ENCODE results near the gene IGF1. TPM values are rescaled to one million over a fixed set of nuclear protein-coding genes. Genes with fewer than 3 reads are reported as not detected.
A peak's percentile ranks its signal among the peaks of the same experiment; 100 is the strongest.

Gene IGF1
- total RNA-seq, 1 donor from 2014 or later = 0.79 TPM

DNA sequence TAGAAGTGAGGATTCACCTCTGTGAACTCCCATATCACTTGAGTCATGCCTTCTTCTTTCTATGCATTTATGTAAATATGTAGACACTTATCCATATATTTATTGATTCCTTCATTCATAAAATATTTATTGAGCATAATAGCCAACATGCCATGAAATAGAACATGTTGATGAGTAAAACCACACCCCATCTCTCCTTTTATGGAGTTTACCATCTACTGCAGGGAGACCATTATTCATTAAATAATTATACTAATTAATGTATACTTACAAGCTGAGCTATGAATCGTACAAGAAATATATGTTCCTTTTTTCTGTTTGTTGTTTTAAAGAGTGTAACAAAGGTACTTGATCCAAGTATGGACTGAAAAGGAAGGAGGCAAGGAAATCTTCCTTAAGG lies 17.4 kb upstream of the IGF1 start:
- DNase-seq (ENCODE audit: low read depth in 2 of 2) = no peak

DNA sequence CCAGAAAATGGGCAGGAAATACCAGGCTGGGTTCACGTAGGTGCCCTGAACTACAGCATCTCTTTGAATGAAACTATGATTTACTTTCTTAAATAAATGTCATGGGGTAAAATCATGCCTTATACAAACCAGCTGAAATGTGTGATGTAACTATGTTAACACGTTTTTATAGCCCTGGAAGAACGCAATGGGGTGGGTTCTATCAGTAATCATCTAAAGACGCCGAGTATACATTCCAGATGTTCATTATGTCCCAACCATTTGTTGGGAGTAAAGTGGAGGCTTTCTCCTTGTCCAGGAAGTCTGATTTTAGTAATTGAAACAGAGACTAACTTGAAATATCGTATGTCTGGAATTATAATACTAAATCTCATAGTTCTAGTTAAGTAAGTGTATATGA lies 16.2 kb upstream of the IGF1 start:
- DNase-seq (ENCODE audit: low read depth in 2 of 2) = no peak

DNA sequence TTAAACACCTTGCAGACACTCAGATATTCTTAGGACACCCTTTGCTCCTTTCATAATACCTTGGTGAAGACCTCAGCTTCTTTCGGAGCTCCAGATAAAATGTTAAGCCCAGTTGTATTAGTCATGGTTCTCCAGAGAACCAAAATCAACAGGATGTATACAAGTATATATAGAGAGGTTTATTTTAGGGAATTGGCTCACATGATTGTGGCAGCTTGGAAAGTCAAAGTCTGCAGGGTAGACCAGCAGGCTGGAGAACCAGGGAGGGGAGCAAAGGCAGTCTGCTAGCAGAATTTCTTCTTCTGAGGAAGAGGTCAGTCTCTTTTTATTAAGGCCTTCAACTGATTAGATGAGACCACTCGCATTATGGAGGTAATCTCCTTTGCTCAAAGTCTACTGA lies 6.9 kb upstream of the IGF1 start:
- DNase-seq (ENCODE audit: low read depth in 2 of 2) = no peak

DNA sequence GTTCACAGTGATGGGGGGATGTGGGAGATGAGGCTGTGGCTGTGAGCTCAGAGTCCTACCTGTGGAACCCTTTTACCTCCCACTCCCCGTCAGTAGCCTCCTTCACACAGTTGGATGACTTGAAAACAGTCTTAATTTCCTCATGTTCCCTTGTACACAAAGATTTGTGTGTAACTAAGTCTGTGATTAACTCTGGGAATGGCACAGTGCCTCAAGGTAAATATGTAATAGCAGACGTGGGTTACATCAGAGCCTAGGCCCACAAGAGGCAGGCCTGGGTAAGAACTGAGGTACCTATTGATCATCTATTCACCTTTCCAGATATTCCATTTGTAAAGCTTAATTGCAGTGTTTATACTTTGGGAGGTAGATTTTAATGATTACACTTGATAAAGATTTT lies 5.8 kb upstream of the IGF1 start:
- DNase-seq (ENCODE audit: low read depth in 2 of 2) = no peak

DNA sequence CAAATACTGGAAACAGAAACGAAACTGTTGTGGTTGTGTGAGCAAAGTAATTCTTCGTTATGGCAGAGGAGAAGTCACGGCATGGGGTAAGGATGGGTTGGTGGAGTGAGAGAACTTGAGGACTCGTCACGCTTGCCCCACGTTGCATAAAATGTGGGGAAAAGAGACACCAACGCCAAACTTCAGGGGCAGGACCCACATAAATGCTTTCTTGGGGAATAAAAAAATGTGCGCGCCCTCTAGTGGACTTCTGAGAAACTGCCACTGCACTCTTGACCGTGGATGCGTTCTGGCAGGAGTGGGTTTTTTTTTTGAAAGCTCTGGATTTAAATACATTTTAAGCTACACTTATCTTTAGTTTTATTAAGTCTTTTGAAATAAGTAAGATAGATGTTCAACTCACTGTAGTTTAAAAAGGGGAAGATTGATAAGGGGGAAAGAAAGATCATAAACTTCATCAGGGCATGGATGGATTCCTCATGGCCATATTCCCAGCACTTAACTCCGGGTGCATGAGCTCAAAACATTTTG lies 4.1 kb upstream of the IGF1 start:
- peak; percentile 62 to 68 for DNase-seq (ENCODE audit: low read depth in 2 of 2)

DNA sequence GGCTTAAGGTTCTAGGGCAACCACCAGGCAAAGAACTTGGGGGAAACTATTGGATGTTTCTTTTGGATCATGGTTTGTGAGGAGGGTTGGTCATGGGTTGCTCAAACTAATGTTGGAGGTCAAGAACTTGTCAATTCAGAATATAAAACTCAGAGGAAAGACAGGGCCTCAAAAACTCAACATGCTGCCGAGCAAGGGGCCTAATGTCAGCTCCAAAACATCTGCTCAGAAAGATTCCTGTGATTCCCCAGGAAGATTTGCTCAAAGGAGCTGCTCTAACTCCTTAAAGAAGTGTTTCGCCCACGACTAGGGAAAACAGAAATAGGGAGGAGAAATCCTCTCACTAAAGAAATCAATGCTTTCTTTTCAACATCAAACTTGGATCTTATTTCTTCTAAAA lies 3.7 kb upstream of the IGF1 start:
- DNase-seq (ENCODE audit: low read depth in 2 of 2) = no peak

DNA sequence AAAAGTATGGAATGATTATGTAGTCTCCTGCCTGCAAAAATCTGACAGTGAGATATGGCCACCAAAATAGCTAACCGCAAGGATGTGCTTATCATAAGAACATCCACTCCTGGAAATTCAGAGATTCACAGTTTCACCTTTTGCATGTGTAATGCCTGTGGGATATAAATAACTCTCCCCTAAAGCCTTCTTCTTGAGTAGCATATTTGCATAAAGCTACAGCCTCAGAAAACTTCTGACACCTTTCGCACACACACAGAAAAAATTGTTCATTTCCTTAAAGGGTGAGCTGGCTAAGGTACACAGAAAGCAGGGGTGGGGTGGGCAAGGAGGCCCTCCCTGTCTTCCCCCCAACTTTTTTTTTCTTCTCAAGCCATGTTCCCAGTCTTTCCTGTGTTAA lies 3.1 kb upstream of the IGF1 start:
- no peak for DNase-seq (ENCODE audit: low read depth in 2 of 2)

DNA sequence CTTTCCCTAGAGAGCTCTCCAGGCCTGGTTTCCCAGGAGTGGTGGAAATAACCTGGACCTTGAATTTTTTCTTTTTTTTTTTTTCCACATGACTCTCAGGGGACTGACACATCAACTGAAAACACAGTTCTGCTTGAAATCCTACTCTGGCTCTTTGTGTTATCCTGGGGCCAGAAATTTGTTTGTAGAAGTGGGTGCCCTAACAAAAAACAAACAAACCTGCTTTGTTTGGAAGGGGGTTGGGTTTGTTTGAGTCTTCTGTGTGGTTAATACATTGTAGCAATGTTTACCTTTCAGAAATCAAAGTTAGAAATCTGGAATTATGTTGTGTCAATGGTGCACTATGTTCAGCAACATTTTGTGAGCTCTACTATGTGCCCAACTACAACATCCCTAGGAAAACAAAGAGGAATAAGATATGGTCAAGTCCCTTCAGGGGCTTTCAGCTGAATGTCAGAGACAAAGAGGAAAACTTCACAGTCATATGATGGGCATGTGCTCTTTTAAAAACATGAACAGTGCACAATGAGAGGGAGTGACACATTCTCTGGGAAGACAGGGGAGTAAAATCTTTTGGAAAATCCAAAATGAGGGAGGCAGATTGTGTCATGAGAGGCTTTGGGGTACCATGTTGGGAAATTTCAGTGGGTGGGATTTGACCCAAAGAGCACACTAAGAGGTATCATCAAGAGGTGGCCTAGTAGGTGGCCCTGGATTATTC lies 1.5 kb upstream of the IGF1 start:
- DNase-seq (ENCODE audit: low read depth in 2 of 2) = peak in 1 of 2 donors; percentile 11

DNA sequence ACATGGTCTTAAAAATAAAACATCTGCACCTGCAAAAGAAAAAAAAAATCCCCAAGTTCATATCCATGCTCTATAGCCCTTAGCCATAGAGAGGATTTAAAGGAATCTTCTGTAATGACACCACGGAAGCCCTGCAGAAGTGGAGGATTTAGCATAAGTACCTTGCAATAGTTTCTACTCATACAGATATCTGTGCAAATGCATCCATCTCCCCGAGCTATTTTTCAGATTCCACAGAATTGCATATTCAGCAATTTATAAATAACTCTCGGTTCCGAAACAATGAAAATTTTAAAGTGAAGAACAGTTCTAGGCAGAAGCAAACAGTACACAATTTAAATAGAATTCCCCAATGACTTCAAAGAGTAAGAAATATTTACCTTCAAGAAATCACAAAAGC lies 424 bp downstream of the IGF1 start:
- peak in 1 of 2 donors; percentile 11 for DNase-seq (ENCODE audit: low read depth in 2 of 2)

DNA sequence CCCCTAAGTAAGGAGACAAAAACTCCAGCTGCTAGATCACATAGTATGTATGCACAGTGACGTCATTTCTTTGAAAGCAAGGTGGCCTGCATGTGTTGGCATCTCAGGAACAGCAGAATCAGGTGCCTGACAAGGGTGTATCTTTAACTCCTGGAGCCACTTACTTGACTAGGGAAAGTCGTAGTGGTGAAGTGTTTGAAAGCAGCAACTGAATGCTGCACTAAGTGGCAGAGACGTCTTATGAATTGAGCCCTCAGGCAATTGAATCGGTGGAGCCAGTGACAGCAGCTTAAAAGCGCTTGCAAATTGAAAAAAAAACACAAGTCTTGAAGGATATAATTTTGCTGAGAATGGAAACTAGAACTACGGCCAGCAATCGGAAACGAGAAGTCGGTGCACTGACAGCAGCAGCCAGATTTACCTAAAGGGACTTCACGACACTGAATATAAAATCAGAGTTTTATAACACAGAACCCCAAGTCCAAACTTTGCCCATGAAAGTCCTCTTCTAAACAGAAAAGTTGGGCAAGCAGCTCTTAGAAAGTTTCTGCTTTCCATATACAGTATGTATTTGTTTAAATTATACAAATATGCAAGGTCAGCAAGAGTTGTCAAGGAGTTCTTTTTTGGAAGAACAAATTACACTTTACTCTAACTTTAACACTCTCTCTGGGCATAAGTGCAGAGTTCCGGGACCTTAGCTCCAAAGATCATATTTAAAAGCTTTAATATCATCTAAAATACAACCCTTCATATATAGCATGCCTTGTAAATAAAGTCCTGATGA lies 1.1 kb downstream of the IGF1 start:
- DNase-seq (ENCODE audit: low read depth in 2 of 2) = peak in 1 of 2 donors; percentile 5

DNA sequence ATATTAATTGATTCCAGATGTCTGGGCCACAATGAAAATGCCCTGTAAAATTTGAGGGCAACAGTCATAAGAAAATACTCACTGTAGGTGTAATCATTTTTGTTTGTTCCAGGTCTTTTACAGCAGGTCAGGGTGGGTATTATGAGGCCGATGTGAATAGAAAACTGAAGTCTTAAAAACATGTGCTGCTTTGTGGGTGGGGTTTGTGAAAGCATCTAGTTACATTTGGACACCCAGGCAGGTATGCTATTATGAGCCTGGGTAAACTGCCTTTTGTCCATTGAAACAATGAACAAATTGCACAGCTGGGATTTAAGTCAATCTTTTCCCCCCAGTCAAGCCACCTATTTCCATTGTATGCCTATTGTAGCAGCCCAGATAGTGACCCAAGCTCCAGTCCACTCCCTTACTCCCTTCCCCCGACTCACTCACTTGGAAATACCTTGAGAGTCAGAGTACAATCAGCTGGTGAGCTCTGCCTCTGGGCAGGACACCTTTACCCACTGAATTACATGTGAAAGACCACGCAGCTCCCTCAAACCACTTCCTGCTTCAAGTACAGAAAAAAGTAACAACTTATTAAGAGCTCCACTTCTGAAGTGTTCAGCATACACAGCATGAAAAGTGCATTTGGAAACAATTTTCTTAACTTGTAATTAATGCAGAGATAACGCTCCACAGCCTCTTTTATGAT lies 1.8 kb downstream of the IGF1 start:
- peak in 1 of 2 donors; percentile 4 for DNase-seq (ENCODE audit: low read depth in 2 of 2)

DNA sequence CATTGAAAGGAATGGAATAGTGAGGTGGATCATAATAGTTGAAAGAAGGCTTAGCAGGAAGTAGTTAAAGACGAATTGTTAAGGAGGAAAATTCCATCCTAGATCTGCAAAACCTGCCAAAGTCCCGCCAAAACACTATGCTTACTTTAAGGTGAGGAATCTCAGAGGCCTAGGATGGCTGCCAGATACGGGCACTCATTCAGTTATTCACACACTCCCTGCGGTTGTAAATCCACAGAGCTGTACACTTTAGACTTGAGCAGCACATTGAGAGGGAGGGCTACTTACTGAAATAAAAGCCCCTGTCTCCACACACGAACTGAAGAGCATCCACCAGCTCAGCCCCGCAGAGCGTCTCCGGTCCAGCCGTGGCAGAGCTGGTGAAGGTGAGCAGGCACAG lies 5.0 kb downstream of the IGF1 start:
- DNase-seq (ENCODE audit: low read depth in 2 of 2) = no peak

DNA sequence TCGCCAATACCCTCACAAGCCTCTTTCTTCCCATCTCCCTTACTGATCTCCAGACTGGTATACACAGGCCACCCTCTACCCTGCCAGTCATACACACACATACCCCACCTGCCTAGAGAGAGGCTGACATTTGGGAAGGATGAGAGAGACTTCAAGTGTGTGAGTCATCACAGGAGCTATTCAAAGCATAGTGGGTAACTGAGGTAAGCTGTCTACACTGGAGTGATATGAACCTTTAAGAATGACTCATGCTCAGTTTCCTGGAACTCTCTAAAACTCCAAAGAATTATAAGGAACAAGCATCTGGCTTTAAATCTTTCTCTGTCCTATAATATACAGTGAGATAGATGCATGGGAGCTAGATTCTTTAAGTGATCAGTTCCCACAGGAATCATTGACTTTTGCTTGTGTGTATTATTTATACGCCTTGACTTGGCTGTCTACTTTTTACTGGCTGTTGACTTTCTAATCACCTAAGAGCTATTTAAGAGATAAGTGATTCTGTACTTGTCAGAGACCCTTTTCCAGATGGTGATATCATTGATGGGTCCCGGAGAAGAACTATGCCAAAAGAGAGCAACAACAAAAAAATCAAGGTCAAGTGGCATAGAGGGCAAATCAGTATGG lies 5.8 kb downstream of the IGF1 start:
- DNase-seq (ENCODE audit: low read depth in 2 of 2) = peak in 1 of 2 donors; percentile 19

DNA sequence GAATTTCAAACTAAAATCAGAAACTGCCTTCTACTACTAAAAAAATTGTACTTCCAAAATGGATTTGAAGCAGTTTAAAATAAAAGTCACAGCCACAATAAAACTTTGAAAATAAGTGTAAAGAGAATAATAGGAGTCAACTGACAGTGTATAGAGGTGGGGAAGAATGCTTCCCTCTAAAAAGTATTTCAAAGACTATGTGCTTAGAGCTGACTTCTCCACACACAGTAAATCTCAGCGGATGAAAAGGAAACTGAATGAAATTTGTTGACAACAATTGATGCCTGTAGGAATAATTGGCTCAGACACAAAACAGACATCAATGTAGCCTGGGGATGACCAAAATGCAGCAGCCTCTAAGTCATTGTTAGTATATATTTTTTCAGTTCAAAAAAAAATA lies 7.9 kb downstream of the IGF1 start:
- no peak for DNase-seq (ENCODE audit: low read depth in 2 of 2)

DNA sequence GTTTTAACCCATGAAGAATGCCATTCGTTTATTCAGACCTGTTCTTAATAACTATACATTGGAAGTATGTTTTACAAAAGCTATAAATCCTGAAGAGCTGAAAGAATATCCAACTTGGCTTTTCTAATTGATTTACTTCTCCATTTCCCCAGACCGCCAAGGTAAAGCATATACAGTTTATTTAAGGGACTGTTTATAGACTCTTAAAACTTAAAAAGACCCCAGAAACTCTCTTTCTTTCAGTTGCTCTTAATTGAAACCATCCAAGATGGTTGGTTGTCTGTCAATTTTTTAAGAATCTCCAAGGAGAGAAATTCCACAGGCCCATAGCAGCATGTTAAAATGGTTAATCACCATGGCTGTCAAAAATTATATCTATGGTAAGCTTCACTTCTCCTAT lies 8.8 kb downstream of the IGF1 start:
- DNase-seq (ENCODE audit: low read depth in 2 of 2) = no peak

DNA sequence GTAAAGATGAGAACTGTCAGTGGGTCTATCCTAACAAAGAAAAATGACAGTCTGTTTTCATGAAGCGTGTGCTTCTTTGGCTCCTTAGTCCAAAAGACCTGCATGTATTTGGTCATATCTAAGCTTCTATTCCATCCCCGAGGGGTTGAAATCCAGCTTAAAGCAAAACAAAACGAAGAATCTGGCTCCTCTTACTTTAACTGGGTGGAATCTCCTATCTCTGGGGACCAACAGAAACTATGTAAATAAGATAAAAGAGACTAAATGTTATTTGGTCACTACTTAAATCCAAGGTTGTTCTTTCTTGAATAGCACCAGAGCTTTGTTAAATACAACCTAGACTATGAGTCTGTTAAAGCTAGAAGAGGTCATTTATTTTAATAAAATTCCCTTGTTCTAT lies 9.4 kb downstream of the IGF1 start:
- no peak for DNase-seq (ENCODE audit: low read depth in 2 of 2)

DNA sequence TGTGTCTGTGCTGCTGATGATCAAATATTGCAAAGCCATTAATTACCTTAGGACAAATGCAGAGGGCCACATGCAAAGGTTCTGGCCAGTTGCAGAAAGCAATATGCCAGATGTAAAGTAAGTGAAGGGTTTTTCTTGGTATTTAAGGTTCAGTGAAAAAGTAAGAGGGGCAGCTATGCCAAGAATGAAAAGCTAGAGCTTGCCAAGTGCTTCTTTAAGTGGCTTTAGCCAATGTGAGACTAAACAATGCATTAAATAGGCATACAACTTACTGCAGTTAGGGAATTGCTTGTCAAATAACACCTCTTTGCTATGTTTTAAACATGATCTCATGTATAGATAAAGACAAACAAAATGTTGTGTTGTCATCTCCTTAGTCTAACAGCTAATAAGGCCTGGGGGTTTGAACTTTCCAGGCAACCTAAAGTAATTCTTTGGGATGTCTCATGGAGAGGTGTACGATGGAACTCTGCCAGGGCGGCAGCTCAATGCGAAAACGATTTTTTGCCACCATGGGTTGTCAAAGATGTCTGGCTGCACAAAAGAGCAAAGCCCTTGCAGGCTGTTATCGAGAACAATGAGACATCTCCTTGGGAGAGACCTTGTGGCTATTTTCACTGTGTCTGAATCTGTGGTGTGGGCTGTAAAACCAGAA lies 12.0 kb downstream of the IGF1 start:
- no peak for DNase-seq (ENCODE audit: low read depth in 2 of 2)

DNA sequence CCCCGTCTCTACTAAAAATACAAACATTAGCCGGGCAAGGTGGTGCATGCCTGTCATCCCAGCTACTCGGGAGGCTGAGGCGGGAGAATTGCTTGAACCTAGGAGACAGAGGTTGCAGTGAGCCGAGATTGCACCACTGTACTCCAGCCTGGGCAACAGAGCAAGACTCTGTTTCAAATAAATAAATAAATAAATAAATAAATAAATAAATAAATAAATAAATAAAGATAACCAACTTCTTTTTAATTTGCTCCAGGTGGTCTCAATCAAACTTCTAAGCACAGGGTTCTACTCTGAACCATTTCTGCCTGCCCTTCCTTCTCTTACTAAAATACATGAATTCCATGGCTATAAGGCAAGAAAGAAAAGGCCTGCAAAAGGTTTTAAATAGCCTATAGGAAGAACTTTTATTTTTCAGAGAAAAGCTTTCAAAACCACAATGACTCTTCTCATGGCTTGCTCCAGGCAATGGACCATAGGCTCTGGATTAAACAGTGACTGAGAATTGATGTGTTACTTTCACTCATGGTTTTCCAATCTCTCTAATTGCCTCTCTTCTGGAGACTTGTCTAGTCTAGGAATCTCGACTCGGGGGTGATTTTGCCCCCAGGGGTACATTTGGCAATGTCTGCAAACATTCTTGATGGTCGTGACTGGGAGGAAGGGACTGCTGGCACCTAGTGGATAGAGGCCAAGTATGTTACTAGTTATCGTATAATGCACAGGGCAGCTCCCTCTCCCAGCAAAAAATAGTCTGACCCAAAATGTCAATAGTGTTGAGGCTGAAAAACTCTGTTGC lies 14.4 kb downstream of the IGF1 start:
- DNase-seq (ENCODE audit: low read depth in 2 of 2) = no peak

DNA sequence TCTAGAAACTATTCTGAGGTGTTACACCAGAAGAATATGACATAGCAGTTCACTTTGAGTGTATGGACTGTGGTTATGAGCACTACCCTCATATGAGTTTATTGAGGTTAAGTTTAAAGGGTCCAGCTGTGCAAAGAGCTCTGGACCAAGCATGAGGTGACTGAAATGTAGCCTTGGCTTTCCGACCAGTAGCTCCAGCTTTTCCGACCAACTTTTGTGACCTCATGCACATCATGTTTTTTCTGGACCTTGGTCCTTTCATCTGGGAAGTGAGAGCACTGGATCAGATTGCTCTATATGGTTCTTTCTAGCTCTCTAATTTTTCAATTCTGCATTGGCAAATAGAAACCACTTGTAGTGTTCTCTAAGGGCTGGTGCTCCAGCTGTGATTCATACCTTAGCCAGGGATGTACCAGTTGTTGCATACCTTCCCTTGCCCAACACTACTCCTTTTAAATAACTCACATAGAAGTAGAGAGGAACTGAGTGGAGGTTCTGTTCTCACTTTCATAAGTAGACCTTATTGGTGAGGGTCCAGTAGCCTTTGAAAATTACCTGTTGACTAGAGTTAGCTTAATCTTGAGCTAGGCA lies 16.6 kb downstream of the IGF1 start:
- DNase-seq (ENCODE audit: low read depth in 2 of 2) = no peak

Data from lung microvascular endothelial cell (primary cell).